H1 (cell line): ENCODE data around the gene ANKRD40. TPM values are rescaled to one million over a fixed set of nuclear protein-coding genes. Genes with fewer than 3 reads are reported as not detected.

Source experiments
- CTCF ChIA-PET: fragments of 300-600 bp; sonication (Branson Sonifier 250); formaldehyde crosslinking; loops from one replicate; lab custom pipeline; 2021; ENCODE audit not compliant: partially characterized antibody; lab: Charles Lee
- POLR2A ChIA-PET: fragments of 300-600 bp; sonication (Branson Sonifier 250); formaldehyde crosslinking; loops from one replicate; lab custom pipeline; 2021; ENCODE audit warnings: inconsistent platforms; ENCODE audit not compliant: partially characterized antibody; lab: Charles Lee
- DNase-seq, 2 experiments: peaks; one replicate each; pipeline versions ENCODE4 v3.0.0 to v3.0.0-alpha.2; 2010 to 2022; ENCODE audit warnings: low spot score in 2 of 2, low read depth in 1 of 2, mixed read lengths in 1 of 2
- FAIRE-seq: peaks from 2 replicates; lab custom pipeline; 2011; peaks lifted over from hg19 to GRCh38; lab: Jason Lieb, UNC
- H2AFZ ChIP-seq: 2 replicates; pipeline ENCODE4 v1.8.1; 2012; ENCODE audit warnings: low read length, inconsistent platforms
- H2AK5ac ChIP-seq: 2 replicates; pipeline ENCODE4 v1.6.1; 2013; ENCODE audit warnings: low read depth, low read length
- H2BK120ac ChIP-seq: replicated peaks from 2 replicates; pipeline ENCODE3; 2013; ENCODE audit warnings: low read depth, low read length, inconsistent platforms
- H2BK12ac ChIP-seq: 2 replicates; pipeline ENCODE4 v1.6.1; 2013; ENCODE audit warnings: low read depth, low read length
- H2BK15ac ChIP-seq: 2 replicates; pipeline ENCODE4 v1.6.1; 2013; ENCODE audit warnings: low read length
- H2BK20ac ChIP-seq: 2 replicates; pipeline ENCODE4 v1.6.1; 2013; ENCODE audit warnings: low read length
- H2BK5ac ChIP-seq: 2 replicates; pipeline ENCODE4 v1.6.1; 2013; ENCODE audit warnings: low read depth, low read length
- H3K14ac ChIP-seq: 2 replicates; pipeline ENCODE4 v1.6.1; 2013; ENCODE audit warnings: inconsistent platforms; ENCODE audit not compliant: insufficient read length
- H3K18ac ChIP-seq: 2 replicates; pipeline ENCODE4 v1.6.1; 2013; ENCODE audit warnings: low read length; ENCODE audit errors: extremely low read depth
- H3K23ac ChIP-seq: 2 replicates; pipeline ENCODE4 v1.6.1; 2013; ENCODE audit warnings: inconsistent platforms; ENCODE audit not compliant: insufficient read length
- H3K23me2 ChIP-seq: 2 replicates; pipeline ENCODE4 v1.6.1; 2013; ENCODE audit warnings: low read depth, low read length
- H3K27ac ChIP-seq: 2 replicates; pipeline ENCODE4 v1.6.1; 2011; ENCODE audit warnings: low read depth, low read length, inconsistent platforms
- H3K27me3 ChIP-seq, 4 experiments: replicated peaks in 1 of 4; 1 replicate in 1 of 4; 2 replicates in 3 of 4; pipeline versions ENCODE4 v1.6.1 to v1.8.1; 2011 to 2013; ENCODE audit warnings: low read length in 3 of 4, mild to moderate bottlenecking in 3 of 4, inconsistent platforms in 2 of 4, mixed read lengths in 2 of 4, moderate library complexity in 1 of 4; ENCODE audit not compliant: control insufficient read depth in 3 of 4, insufficient read depth in 3 of 4; ENCODE audit errors: extremely low read depth in 1 of 4
- H3K36me3 ChIP-seq, 4 experiments: 2 replicates each; pipeline versions ENCODE4 v1.6.1 to v1.8.1; 2011 to 2013; ENCODE audit warnings: mild to moderate bottlenecking in 4 of 4, low read length in 3 of 4, moderate library complexity in 2 of 4, control low read depth in 1 of 4, inconsistent platforms in 1 of 4; ENCODE audit not compliant: insufficient read depth in 4 of 4, control insufficient read depth in 2 of 4
- H3K4ac ChIP-seq: replicated peaks from 2 replicates; pipeline ENCODE3; 2013; ENCODE audit warnings: low read length, low read depth, mixed read lengths, inconsistent platforms; ENCODE audit not compliant: insufficient read length
- H3K4me1 ChIP-seq, 4 experiments: replicated peaks in 1 of 4; 1 replicate in 1 of 4; 2 replicates in 3 of 4; pipeline versions ENCODE4 v1.6.1 to v1.8.1; 2011 to 2013; ENCODE audit warnings: low read length in 3 of 4, inconsistent platforms in 2 of 4, mixed read lengths in 1 of 4; ENCODE audit not compliant: insufficient read depth in 4 of 4, control insufficient read depth in 3 of 4
- H3K4me2 ChIP-seq, 2 experiments: 2 replicates each; pipeline versions ENCODE4 v1.6.1 to v1.8.1; 2011 to 2013; ENCODE audit warnings: low read depth in 2 of 2, low read length in 2 of 2, control low read depth in 1 of 2, inconsistent platforms in 1 of 2, mild to moderate bottlenecking in 1 of 2; ENCODE audit not compliant: insufficient read depth in 1 of 2
- H3K4me3 ChIP-seq, 4 experiments: fragments of 200-600, 300-600 bp in 1 of 4; sonication (generic), shearing (Covaris generic), sonication (Bioruptor Twin) in 1 of 4; 2 replicates each; pipeline versions ENCODE4 v1.5.1 to v1.8.1; 2011 to 2016; ENCODE audit warnings: low read length in 4 of 4, low read depth in 3 of 4, control low read depth in 2 of 4, inconsistent platforms in 2 of 4, mild to moderate bottlenecking in 2 of 4, mixed read lengths in 1 of 4, moderate library complexity in 1 of 4; ENCODE audit not compliant: insufficient read depth in 2 of 4; ENCODE audit errors: extremely low read depth in 1 of 4
- H3K56ac ChIP-seq: replicated peaks from 2 replicates; pipeline ENCODE3; 2013; ENCODE audit warnings: low read depth, mild to moderate bottlenecking, mixed read lengths, low read length, inconsistent platforms; ENCODE audit not compliant: insufficient read length
- H3K79me1 ChIP-seq: 2 replicates; pipeline ENCODE4 v1.6.1; 2013; ENCODE audit warnings: low read depth, low read length, control low read depth
- H3K79me2 ChIP-seq, 2 experiments: 2 replicates each; pipeline versions ENCODE4 v1.6.1 to v1.8.1; 2012 to 2013; ENCODE audit warnings: low read length in 2 of 2, mild to moderate bottlenecking in 2 of 2, inconsistent platforms in 1 of 2; ENCODE audit not compliant: insufficient read depth in 2 of 2, control insufficient read depth in 1 of 2
- H3K9ac ChIP-seq, 4 experiments: replicated peaks in 1 of 4; 1 replicate in 1 of 4; 2 replicates in 3 of 4; pipeline versions ENCODE4 v1.6.1 to v1.8.1; 2011 to 2013; ENCODE audit warnings: low read depth in 3 of 4, low read length in 3 of 4, control low read depth in 2 of 4, mild to moderate bottlenecking in 2 of 4, moderate library complexity in 2 of 4, inconsistent platforms in 1 of 4; ENCODE audit errors: extremely low read depth in 1 of 4
- H3K9me3 ChIP-seq, 2 experiments: 2 replicates each; pipeline versions ENCODE4 v1.6.1 to v1.8.1; 2012 to 2013; ENCODE audit warnings: mild to moderate bottlenecking in 2 of 2, moderate library complexity in 2 of 2, control low read depth in 1 of 2, inconsistent platforms in 1 of 2, low read depth in 1 of 2, low read length in 1 of 2, mixed read lengths in 1 of 2; ENCODE audit not compliant: insufficient read depth in 2 of 2
- H4K20me1 ChIP-seq, 2 experiments: replicated peaks in 1 of 2; 2 replicates each; pipeline versions ENCODE3 to v1.8.1; 2011 to 2013; ENCODE audit warnings: inconsistent platforms in 2 of 2, low read length in 2 of 2, mild to moderate bottlenecking in 1 of 2; ENCODE audit not compliant: insufficient read depth in 2 of 2, control insufficient read depth in 1 of 2
- H4K5ac ChIP-seq: 2 replicates; pipeline ENCODE4 v1.6.1; 2013; ENCODE audit warnings: low read length, low read depth, mixed read lengths, inconsistent platforms; ENCODE audit not compliant: insufficient read length
- H4K8ac ChIP-seq: 2 replicates; pipeline ENCODE4 v1.8.0; 2013; ENCODE audit warnings: mild to moderate bottlenecking, moderate library complexity, low read length, inconsistent platforms; ENCODE audit not compliant: insufficient read depth; ENCODE audit errors: extremely low read depth
- H4K91ac ChIP-seq: replicated peaks from 2 replicates; pipeline ENCODE3; 2013; ENCODE audit warnings: low read length, mixed read lengths, inconsistent platforms; ENCODE audit not compliant: insufficient read length
- POLR2A ChIP-seq, 2 experiments: IDR thresholded peaks; 1 replicate in 1 of 2; 2 replicates in 1 of 2; pipeline ENCODE4 v1.6.1; 2011; ENCODE audit warnings: low read depth in 2 of 2, low read length in 2 of 2, mild to moderate bottlenecking in 2 of 2; ENCODE audit errors: control extremely low read depth in 1 of 2
- POLR2AphosphoS5 ChIP-seq: IDR thresholded peaks from 2 replicates; pipeline ENCODE4 v1.6.1; 2011; ENCODE audit warnings: low read depth, low read length
- WGBS, 2 experiments: shearing (Covaris generic) in 1 of 2; methylation state at CpG; one replicate each; pipeline versions ENCODE4 v1.1.6 to v1.1.7; 2013 to 2015; ENCODE audit warnings: low lambda C conversion rate in 2 of 2, mixed read lengths in 2 of 2, inconsistent platforms in 1 of 2, low coverage in 1 of 2, missing lambda C conversion rate in 1 of 2; ENCODE audit not compliant: insufficient replicate concordance in 2 of 2, insufficient coverage in 1 of 2, insufficient read length in 1 of 2; ENCODE audit errors: extremely low coverage in 1 of 2, missing lambda C conversion rate in 1 of 2; 5-methylcytosine and 5-hydroxymethylcytosine counted together
- polyA plus RNA-seq, 7 experiments: library from polyadenylated mRNA; depleted of rRNA in 3 of 7; stranded (reverse) in 5 of 7; unstranded in 2 of 7; fragments of >200 nt in 5 of 7; fragments of 200-250 nt in 2 of 7; gene quantifications; 1 replicate in 5 of 7; 2 replicates in 1 of 7; 4 replicates in 1 of 7; pipeline versions ENCODE4 v1.2.1 to v1.2.3, GENCODE V29; 2011 to 2013; ENCODE audit warnings: missing spikeins in 2 of 7, mixed read lengths in 2 of 7
- total RNA-seq: library from RNA; stranded (reverse); fragmentation: NEBNext Ultra II Directional; extraction: Animal tissue kit (Norgen Biotek cat#: 25700); gene quantifications from 2 replicates; pipeline ENCODE4 v1.2.1, GENCODE V29; 2021

The ANKRD40 gene
- total and polyA plus RNA-seq, 2 of the 8 experiments (the other 6 are each of a cell fraction or from before 2014, with no cell fraction given): 26.1 to 50.1 TPM

DNA sequence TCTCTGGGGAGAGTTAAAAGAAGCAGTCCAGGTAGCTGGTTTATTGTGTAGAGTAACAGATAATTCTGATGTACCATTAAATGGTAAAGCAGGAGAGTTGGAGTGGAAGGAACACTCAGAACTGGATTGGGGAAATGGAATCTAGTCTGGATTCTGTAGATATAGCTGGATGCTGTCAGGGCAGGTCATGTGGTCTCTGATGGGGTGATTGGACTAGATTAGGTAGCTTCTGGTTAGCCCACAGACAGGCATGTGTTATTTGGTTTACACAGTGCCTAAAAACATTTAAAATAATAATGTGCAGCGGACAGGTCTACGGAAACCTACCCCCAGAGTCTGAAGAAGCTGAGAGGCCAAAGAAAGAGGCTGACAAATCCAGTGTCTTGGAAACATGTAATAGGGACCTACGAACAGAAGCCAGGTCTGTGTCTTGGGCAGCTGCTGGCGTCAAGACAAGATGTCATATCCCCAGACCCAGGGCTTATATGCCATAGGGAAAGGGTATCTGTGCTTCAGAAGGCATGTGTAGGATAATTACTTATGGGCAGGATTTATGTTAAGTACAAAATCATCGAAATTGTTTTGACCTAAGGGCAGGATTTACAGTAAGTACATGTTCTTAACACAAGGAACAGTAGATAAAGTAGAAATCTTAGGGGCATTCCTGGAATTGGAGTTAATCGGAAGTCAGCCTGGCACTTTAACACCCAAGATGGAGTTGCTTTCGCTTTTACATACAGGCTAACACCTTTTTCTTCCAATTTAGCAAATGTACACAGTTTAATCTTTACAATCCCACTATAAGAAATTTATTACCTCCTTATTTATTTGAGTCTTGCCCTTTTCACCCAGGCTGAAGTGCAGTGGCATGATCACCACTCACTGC, 24.1 kb upstream of the ANKRD40 start:
- no peak overlapping the region for H3K9ac ChIP-seq
- no peak overlapping the region for H4K8ac ChIP-seq
- ChIA-PET POLR2A (interaction anchor here (1.0 to 1.4 kb wide), 2 partner anchors 11 to 13 kb away, joined by 3 to 8 read pairs; partner anchors contain the start of gene LUC7L3), CTCF (no interaction called here)
- no peak overlapping the region for H3K4me3 ChIP-seq
- no peak overlapping the region for H3K18ac ChIP-seq
- H2BK120ac ChIP-seq: no peak overlapping the region
- H3K4ac ChIP-seq: no peak overlapping the region
- H3K56ac ChIP-seq: no peak overlapping the region
- H3K23ac ChIP-seq: no peak overlapping the region
- peaks cover 0 to 4% (median 2%) of the 10 kb centered on the region in 4 experiments; a peak in 2 of 7 replicates for H3K4me1 ChIP-seq
- H3K27ac ChIP-seq: no peak overlapping the region
- H2BK12ac ChIP-seq: no peak overlapping the region
- H4K5ac ChIP-seq: no peak overlapping the region
- H2BK15ac ChIP-seq: no peak overlapping the region
- peaks cover 4% of the 10 kb centered on the region; the same call in 1 of the 2 replicates for H3K79me1 ChIP-seq
- peaks cover 20 to 21% of the 10 kb centered on the region in 2 experiments for H4K20me1 ChIP-seq
- H4K91ac ChIP-seq: no peak overlapping the region
- H2BK5ac ChIP-seq: no peak overlapping the region
- H3K4me2 ChIP-seq: no peak overlapping the region
- H3K79me2 ChIP-seq: peaks cover 59 to 97% of the 10 kb centered on the region in 2 experiments
- H3K27me3 ChIP-seq: no peaks in the 10 kb centered on the region
- WGBS, 2 experiments: 91% methylated on average over 7 of the region's 7 CpGs; no CpG with 5 or more reads in 1 of the 2 experiments
- peaks cover 0 to 4% (median 0%) of the 10 kb centered on the region in 4 experiments; a peak in 1 of 8 replicates for H3K36me3 ChIP-seq
- DNase-seq: no peak
- no peak overlapping the region for H2AK5ac ChIP-seq
- H3K9me3 ChIP-seq: no peaks in the 10 kb centered on the region
- FAIRE-seq: no peak
- no peak overlapping the region for H2BK20ac ChIP-seq
- no peaks in the 10 kb centered on the region for H3K23me2 ChIP-seq
- H3K14ac ChIP-seq: no peak overlapping the region
- H2AFZ ChIP-seq: no peak overlapping the region
- TF ChIP-seq POLR2AphosphoS5: peak; percentile 34; the same call in 1 of the 2 replicates
- TF ChIP-seq POLR2A (IDR thresholded peaks at IDR 0.05; ENCODE audit: control extremely low read depth in 1 of 2, low read depth in 2 of 2, low read length in 2 of 2): no peak
